GM12872 (cell line): ENCODE measurements around the gene NCOA3.

Experiments
- TF ChIP-seq, protein P1 (sequence below): IDR thresholded peaks from 3 replicates; pipeline ENCODE4 v1.5.1; 2011; ENCODE audit warnings: low read depth, mild to moderate bottlenecking, low read length, moderate library complexity; ENCODE audit not compliant: insufficient read depth

The NCOA3 gene

DNA sequence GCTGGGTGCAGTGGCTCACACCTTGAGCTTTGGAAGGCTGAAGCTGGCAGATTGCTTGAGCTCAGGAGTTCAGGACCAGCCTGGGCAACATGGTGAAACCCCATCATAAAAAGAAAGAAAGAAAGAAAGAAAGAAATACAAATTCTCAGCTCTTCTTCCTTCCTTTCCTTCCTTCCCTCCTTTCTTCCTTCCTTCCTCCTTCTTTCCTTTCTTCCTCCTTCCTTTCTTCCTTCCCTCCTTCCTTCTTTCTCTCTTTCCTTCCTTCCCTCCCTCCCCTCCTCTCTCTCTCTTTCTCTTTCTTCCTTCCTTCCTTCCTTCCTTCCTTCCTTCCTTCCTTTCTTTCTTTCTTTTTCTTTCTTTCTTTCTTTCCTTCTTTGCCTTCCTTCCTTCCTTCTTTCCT is 21.0 kb upstream of the NCOA3 start:
- TF ChIP-seq, protein P1, sequence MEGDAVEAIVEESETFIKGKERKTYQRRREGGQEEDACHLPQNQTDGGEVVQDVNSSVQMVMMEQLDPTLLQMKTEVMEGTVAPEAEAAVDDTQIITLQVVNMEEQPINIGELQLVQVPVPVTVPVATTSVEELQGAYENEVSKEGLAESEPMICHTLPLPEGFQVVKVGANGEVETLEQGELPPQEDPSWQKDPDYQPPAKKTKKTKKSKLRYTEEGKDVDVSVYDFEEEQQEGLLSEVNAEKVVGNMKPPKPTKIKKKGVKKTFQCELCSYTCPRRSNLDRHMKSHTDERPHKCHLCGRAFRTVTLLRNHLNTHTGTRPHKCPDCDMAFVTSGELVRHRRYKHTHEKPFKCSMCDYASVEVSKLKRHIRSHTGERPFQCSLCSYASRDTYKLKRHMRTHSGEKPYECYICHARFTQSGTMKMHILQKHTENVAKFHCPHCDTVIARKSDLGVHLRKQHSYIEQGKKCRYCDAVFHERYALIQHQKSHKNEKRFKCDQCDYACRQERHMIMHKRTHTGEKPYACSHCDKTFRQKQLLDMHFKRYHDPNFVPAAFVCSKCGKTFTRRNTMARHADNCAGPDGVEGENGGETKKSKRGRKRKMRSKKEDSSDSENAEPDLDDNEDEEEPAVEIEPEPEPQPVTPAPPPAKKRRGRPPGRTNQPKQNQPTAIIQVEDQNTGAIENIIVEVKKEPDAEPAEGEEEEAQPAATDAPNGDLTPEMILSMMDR, result no peak

DNA sequence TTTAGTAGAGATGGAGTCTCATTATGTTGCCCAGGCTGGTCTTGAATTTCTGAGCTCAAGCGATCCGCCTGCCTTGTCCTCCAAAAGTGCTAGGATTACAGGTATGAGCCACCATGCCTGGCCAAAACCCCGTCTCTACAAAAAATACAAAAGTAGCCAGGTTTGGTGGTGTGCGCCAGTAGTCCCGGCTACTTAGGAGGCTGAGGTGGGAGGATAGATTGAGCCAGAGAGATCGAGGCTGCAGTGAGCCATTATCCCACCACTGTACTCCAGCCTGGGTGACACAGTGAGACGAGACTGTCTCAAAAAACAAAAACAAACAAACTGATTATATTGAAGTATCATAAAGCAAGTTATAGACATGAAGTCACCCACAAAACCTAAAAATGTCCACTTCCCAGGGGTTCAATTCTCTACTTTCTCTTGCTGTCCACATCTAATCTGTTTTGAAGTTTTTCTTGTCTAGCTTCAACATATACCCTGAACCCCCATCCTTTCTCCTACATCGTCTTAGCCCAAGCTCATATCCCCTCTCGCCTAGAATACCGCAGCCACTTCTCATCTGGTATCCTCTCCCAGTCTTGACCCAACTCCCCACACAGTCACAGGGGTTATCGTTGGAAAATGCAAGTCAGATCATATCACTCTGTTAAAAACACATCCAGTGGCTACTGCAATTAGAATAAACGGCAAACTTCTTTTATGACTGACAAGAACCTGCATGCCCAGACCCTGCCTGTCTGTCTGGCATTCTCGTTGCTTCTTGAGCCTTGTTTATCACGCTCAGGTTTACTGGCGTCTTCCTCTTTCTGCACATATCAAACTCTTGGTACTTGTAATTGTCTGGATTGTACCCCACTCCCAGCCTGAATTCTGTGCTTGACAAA is 20.1 kb upstream of the NCOA3 start:
- TF ChIP-seq, protein P1, result no peak

DNA sequence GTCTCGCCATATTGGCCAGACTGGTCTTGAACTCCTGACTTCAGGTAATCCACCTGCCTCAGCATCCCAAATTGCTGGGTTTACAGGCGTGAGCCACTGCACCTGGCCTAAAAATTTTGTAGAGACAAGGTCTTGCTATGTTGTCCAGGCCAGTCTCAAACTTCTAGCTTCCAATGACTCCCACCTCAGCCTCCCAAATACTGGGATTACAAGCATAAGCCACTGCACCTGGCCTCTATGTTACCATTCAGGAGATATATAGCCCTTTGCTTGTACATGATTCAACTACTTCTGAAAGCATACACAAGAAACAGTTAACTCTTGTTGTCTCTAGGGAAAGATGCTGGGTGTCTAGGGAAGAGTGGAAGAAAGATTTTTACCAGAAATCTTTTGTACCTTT is 19.0 kb upstream of the NCOA3 start:
- TF ChIP-seq, protein P1, result no peak

DNA sequence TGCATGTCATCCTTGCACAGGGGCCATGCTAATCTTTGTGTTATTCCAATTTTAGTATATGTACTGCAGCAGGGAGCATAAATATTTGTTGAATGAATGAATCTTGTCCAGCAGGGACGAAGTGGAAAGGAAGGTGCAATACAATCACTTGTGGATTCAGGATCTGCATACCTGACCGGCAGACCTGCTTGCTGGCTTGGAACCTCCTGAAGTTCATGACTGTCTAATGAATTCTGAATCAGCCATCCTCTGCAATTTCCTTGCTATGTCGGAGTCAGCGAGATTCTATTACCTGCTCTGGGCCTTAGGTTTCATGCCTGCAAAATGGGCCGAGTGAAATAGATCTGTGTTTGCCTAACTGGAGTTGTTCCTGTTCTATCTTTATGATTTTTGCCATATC is 17.4 kb upstream of the NCOA3 start:
- TF ChIP-seq, protein P1, result no peak

DNA sequence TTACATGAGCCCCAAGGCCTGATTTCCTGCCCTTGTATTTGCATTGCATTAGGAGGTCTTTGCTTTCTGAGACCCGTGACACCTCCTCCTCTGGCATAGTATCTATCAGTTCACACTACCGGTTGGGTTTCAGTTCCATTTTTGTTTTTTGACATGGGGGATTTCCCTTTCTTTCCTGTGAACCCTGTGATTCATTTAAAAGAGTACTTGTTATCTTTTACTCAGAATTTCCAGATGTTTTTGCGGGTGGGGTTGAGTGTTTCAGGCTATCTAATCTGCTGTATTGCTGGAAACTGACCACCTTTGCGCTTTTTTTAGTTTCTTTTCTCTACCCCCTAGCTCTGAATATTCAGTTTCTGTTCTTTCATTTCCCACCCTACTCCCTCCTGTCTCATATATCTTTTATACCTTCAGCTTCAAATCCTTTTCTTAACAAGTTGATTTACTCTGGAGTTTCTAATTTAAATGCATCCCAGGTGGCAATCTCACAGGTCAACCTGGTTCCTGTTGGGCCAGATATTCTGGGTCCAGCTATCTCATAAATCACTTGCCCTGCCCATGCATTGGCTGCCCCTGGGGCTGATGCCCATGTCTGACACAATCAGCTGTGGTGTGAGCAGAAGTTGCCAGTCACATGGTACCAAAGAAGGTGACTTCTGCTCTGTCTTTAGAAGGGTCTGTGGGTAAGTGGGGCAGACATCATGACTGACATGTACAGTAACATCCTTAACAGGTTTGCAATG is 14.3 kb upstream of the NCOA3 start:
- TF ChIP-seq, protein P1, result no peak

DNA sequence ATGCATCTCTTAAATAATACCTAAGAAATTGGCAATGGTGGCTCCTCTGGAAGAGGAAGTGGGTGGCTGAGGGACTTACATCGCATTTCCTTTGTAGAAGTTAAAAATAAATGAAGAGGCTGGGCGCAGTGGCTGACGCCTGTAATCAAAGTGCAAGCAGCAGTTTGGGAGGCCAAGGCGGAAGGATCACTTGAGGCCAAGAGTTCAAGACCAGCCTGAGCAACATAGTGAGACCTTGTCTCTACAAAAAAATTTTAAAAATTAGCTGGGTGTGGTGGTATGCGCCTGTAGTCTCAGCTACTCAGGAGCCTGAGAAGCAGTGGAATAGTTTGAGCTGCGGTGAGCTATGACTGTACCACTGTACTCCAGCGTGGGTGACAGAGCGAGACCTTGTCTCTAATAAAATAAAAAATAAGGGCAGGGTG is 12.2 kb upstream of the NCOA3 start:
- TF ChIP-seq, protein P1, result no peak

DNA sequence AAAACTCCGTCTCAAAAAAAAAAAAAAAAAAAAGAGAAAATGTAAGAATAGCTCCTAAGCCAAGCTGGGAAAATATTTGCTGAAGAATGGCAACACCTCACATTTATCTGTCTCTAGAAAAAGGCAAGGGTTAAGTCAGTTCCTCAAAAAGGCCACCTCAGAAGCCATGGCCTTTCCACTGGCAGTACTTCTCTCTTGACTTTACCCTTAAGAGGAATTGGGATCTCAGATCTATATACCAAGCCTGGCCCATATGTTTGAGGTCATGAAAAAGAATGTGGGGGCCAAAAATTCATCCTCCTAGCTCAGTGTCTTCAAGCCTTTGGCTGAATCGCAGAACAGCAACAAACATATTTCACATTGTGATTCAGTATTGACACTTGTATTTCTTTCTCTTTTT is 10.9 kb upstream of the NCOA3 start:
- TF ChIP-seq, protein P1, result no peak
